Ishikawa (cell line): ENCODE results near the gene SLC30A2.

Experiments
- EGR1 ChIP-seq: IDR thresholded peaks from 2 replicates; pipeline ENCODE4 v1.6.1; 2012
- EP300 ChIP-seq: IDR thresholded peaks from 2 replicates; pipeline ENCODE4 v1.6.1; 2012; ENCODE audit warnings: borderline replicate concordance
- RAD21 ChIP-seq: IDR thresholded peaks from 2 replicates; pipeline ENCODE4 v1.6.1; 2012; ENCODE audit warnings: low read depth
- TAF1 ChIP-seq: IDR thresholded peaks from 2 replicates; pipeline ENCODE4 v1.6.1; 2012; ENCODE audit warnings: low read depth, mild to moderate bottlenecking
- TCF12 ChIP-seq: IDR thresholded peaks from 2 replicates; pipeline ENCODE4 v1.6.1; 2012; ENCODE audit warnings: low read depth
- YY1 ChIP-seq: IDR thresholded peaks from 2 replicates; pipeline ENCODE4 v1.6.1; 2012; ENCODE audit warnings: low read depth

DNA sequence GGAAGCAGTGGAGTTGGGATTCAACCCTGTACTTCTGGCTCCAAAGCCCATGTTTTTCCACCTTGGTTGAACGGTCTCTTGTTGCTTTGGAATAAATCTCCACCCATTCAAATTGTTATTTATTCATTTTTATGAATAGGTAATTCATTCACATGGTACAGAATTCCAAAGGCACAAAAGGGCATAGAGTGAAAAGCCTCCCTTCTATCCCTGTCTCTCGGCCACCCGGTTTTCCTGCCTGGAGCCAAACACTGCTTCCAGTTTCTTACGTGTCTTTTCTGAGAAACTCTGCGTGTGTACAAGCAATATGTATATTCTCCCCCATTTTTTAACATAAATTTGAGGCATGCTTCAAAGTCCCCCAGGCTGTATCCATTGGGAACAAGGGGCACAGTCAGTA is 20.4 kb downstream of the SLC30A2 start:
- no peak for TF ChIP-seq EP300
- no peak for TF ChIP-seq TCF12
- no peak for TF ChIP-seq TAF1
- no peak for TF ChIP-seq EGR1
- no peak for TF ChIP-seq YY1
- no peak for TF ChIP-seq RAD21
